Spleen (tissue), 3 donors: ENCODE data around the gene PDXK.
A peak's percentile ranks its signal among the peaks of the same experiment; 100 is the strongest.

Experiments used
- POLR2A ChIP-seq, 3 donors: fragments of 450-650 bp; IDR thresholded peaks; one replicate each; pipeline ENCODE4 v1.5.1; 2017; ENCODE audit warnings: antibody characterized with exemption in 3 of 3, mild to moderate bottlenecking in 1 of 3
- POLR2AphosphoS5 ChIP-seq, 3 donors: sonication (generic); formaldehyde crosslinking; IDR thresholded peaks; one replicate each; pipeline ENCODE4 v1.5.1; 2017; ENCODE audit warnings: antibody characterized with exemption in 3 of 3

DNA sequence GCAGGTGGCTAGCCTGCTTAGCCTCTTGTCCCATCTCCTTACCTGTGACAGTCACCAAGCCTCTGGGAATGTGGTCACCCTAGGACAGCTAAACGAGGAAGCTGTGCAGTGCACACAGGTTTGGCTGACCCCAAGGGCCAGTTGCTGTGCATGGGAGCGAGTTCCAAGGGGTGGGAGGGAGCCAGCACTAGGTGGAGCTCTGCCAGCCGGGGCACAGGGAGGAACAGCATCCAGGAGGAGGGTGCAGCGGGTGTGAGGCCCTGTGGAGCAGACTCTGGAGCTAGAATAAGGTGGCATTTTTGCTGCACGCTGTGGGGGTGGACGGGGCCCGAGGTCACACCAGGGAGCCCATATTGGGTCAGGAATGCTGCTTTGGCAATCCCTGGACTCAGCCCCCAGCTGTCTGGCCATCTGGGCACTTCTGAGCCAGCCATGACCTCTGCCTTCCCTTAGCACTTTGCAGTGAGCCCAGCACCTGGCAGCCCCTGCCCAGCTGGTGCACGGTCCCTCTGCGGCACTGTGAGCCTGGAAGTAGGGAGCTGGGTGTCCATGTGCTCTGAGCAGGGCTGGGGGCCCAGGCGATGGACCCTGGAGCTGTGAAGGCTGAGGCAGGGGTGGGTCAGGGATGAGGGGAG is 8.7 kb downstream of the PDXK start:
- TF ChIP-seq POLR2A (IDR thresholded peaks at IDR 0.05) = no peak
- peak in 2 of 3 donors; percentile 23 to 42 for TF ChIP-seq POLR2AphosphoS5 (IDR thresholded peaks at IDR 0.05)
